SK-N-SH (cell line): ENCODE data around the gene MORN5. TPM values are rescaled to one million over a fixed set of nuclear protein-coding genes. Genes with fewer than 3 reads are reported as not detected.
A peak's percentile ranks its signal among the peaks of the same experiment; 100 is the strongest.

Experiments used
- CTCF ChIA-PET: fragments of 300-600, 350-600 bp; formaldehyde crosslinking; extraction: SDS; loops from one replicate; lab custom pipeline; 2021; lab: Yijun Ruan, JAX
- POLR2A ChIA-PET: fragments of 350-600 bp; sonication (Branson Sonifier 250); formaldehyde crosslinking; extraction: SDS; loops from one replicate; lab custom pipeline; 2020; ENCODE audit warnings: antibody characterized with exemption, inconsistent platforms; lab: Yijun Ruan, JAX
- DNase-seq: peaks from one replicate; pipeline ENCODE4 v3.0.0; 2012
- H2AFZ ChIP-seq: fragments of 200-600 bp; sonication (generic); 2 replicates; pipeline ENCODE4 v1.8.1; 2016; ENCODE audit warnings: antibody characterized with exemption, mild to moderate bottlenecking, low read depth
- H3F3A ChIP-seq: fragments of 200-600 bp; sonication (generic); replicated peaks from 2 replicates; pipeline ENCODE3; 2016; ENCODE audit warnings: antibody characterized with exemption, mild to moderate bottlenecking; ENCODE audit not compliant: insufficient read depth
- H3K27ac ChIP-seq, 2 experiments: fragments of 200-500 bp in 1 of 2; fragments of 200-600 bp in 1 of 2; sonication (Bioruptor generic) in 1 of 2; sonication (generic), shearing (Covaris generic) in 1 of 2; 2 replicates each; pipeline versions ENCODE4 v1.5.1 to v1.6.1; 2014 to 2016; ENCODE audit warnings: low read depth in 2 of 2, inconsistent platforms in 1 of 2, low read length in 1 of 2, mild to moderate bottlenecking in 1 of 2, mixed read lengths in 1 of 2
- H3K27me3 ChIP-seq: fragments of 200-600 bp; sonication (generic), shearing (Covaris generic); 2 replicates; pipeline ENCODE4 v1.6.1; 2016; ENCODE audit warnings: mixed run types; ENCODE audit not compliant: insufficient read depth
- H3K36me3 ChIP-seq, 2 experiments: fragments of 200-500 bp in 1 of 2; fragments of 200-600 bp in 1 of 2; sonication (Bioruptor generic) in 1 of 2; sonication (generic) in 1 of 2; replicated peaks in 1 of 2; 2 replicates each; pipeline versions ENCODE3 to v1.5.1; 2014 to 2016; ENCODE audit warnings: low read length in 1 of 2, mild to moderate bottlenecking in 1 of 2; ENCODE audit not compliant: insufficient read depth in 2 of 2, control insufficient read depth in 1 of 2
- H3K4me1 ChIP-seq, 2 experiments: fragments of 200-500 bp in 1 of 2; fragments of 200-600 bp in 1 of 2; sonication (Bioruptor generic) in 1 of 2; sonication (generic), shearing (Covaris generic) in 1 of 2; 2 replicates each; pipeline versions ENCODE4 v1.5.1 to v1.6.1; 2014 to 2016; ENCODE audit warnings: low read depth in 1 of 2, low read length in 1 of 2, mixed run types in 1 of 2; ENCODE audit not compliant: insufficient read depth in 2 of 2, control insufficient read depth in 1 of 2
- H3K4me2 ChIP-seq: fragments of 200-600 bp; sonication (generic), shearing (Covaris generic); 2 replicates; pipeline ENCODE4 v1.6.1; 2017; ENCODE audit warnings: mixed run types
- H3K4me3 ChIP-seq, 2 experiments: fragments of 200-500 bp in 1 of 2; fragments of 200-600 bp in 1 of 2; sonication (Bioruptor generic) in 1 of 2; sonication (generic), shearing (Covaris generic) in 1 of 2; 2 replicates each; pipeline versions ENCODE4 v1.5.1 to v1.8.1; 2014 to 2016; ENCODE audit warnings: low read depth in 2 of 2, inconsistent platforms in 1 of 2, low read length in 1 of 2, mild to moderate bottlenecking in 1 of 2, mixed read lengths in 1 of 2, moderate library complexity in 1 of 2
- H3K79me2 ChIP-seq: fragments of 200-600 bp; sonication (generic); 2 replicates; pipeline ENCODE4 v1.8.1; 2017; ENCODE audit warnings: mild to moderate bottlenecking; ENCODE audit not compliant: insufficient read depth
- H3K9ac ChIP-seq: fragments of 200-600 bp; sonication (generic); 2 replicates; pipeline ENCODE4 v1.6.1; 2017; ENCODE audit warnings: mixed run types
- H3K9me2 ChIP-seq: fragments of 200-600 bp; sonication (generic); 2 replicates; pipeline ENCODE4 v1.6.1; 2017; ENCODE audit warnings: mixed run types
- H3K9me3 ChIP-seq: fragments of 200-600 bp; sonication (generic); 2 replicates; pipeline ENCODE4 v1.6.1; 2017; ENCODE audit warnings: mixed run types, mild to moderate bottlenecking, moderate library complexity
- H4K20me1 ChIP-seq: fragments of 200-600 bp; sonication (generic); 2 replicates; pipeline ENCODE4 v1.6.1; 2017; ENCODE audit warnings: mild to moderate bottlenecking, mixed run types; ENCODE audit not compliant: insufficient read depth
- CTCF ChIP-seq: fragments of 200-600 bp; sonication (generic); IDR thresholded peaks from 2 replicates; pipeline ENCODE4 v1.6.1; 2017; ENCODE audit warnings: antibody characterized with exemption, mild to moderate bottlenecking, moderate library complexity
- EZH2phosphoT487 ChIP-seq: fragments of 200-600 bp; sonication (generic); IDR thresholded peaks from 2 replicates; pipeline ENCODE4 v1.6.1; 2017; ENCODE audit warnings: low read depth, mixed run types, mild to moderate bottlenecking, antibody characterized with exemption, moderate library complexity, borderline replicate concordance
- FOSL2 ChIP-seq: IDR thresholded peaks from 2 replicates; pipeline ENCODE4 v1.4.0; 2012; ENCODE audit warnings: low read depth, mild to moderate bottlenecking, moderate library complexity, borderline replicate concordance
- JUND ChIP-seq: IDR thresholded peaks from 2 replicates; pipeline ENCODE4 v1.4.0; 2012
- MEF2A ChIP-seq: IDR thresholded peaks from 2 replicates; pipeline ENCODE4 v1.4.0; 2012; ENCODE audit warnings: low read depth, borderline replicate concordance
- MXI1 ChIP-seq: IDR thresholded peaks from 2 replicates; pipeline ENCODE4 v1.6.1; 2012; ENCODE audit warnings: mild to moderate bottlenecking, low read depth, low read length, improper control_type of control experiment
- RFX5 ChIP-seq: IDR thresholded peaks from 2 replicates; pipeline ENCODE4 v1.6.1; 2012; ENCODE audit warnings: mild to moderate bottlenecking, improper control_type of control experiment, low read length
- RXRA ChIP-seq: IDR thresholded peaks from 2 replicates; pipeline ENCODE4 v1.4.0; 2012; ENCODE audit warnings: low read depth, mild to moderate bottlenecking, borderline replicate concordance
- SIN3A ChIP-seq: IDR thresholded peaks from 2 replicates; pipeline ENCODE4 v1.6.1; 2012; ENCODE audit warnings: low read depth, mild to moderate bottlenecking, low read length, moderate library complexity, borderline replicate concordance
- TAF1 ChIP-seq: IDR thresholded peaks from 2 replicates; pipeline ENCODE4 v1.6.1; 2012; ENCODE audit warnings: low read depth, mild to moderate bottlenecking, low read length, moderate library complexity, borderline replicate concordance
- WGBS: methylation state at CpG from one replicate; pipeline ENCODE4 v1.1.6; 2017; ENCODE audit warnings: low lambda C conversion rate; 5-methylcytosine and 5-hydroxymethylcytosine counted together
- polyA plus RNA-seq, 3 experiments: library from polyadenylated mRNA; depleted of rRNA; stranded (reverse); fragments of >200 nt; gene quantifications; 2 replicates each; pipeline ENCODE4 v1.2.3, GENCODE V29; 2012
- TF ChIP-seq, protein P1 (sequence below): IDR thresholded peaks from 2 replicates; pipeline ENCODE4 v1.4.0; 2012; ENCODE audit warnings: low read depth, borderline replicate concordance

MORN5 gene
- polyA plus RNA-seq, 1 of the 3 experiments (the other 2 are of a cell fraction), result not detected

- no peak overlapping the region for H2AFZ ChIP-seq
- H3K9me3 ChIP-seq, result no peaks in the 10 kb centered on the region
- POLR2A ChIA-PET, result no interaction called here
- CTCF ChIA-PET, result no interaction called here
- WGBS, result 16% methylated on average over 10 of the region's 10 CpGs
- H3K9ac ChIP-seq, result no peak overlapping the region
- no peaks in the 10 kb centered on the region for H3K9me2 ChIP-seq
- TF ChIP-seq FOSL2, result no peak
- no peak for TF ChIP-seq CTCF
- TF ChIP-seq EZH2phosphoT487, result peak; percentile 85; the same call in 1 of the 2 replicates
- no peak overlapping the region for H3K27ac ChIP-seq
- no peaks in the 10 kb centered on the region for H3K36me3 ChIP-seq
- peaks cover 93% of the 10 kb centered on the region for H3K27me3 ChIP-seq
- no peaks in the 10 kb centered on the region for H4K20me1 ChIP-seq
- H3K79me2 ChIP-seq, result no peaks in the 10 kb centered on the region
- H3K4me1 ChIP-seq, result peaks cover 0 to 4% of the 10 kb centered on the region in 2 experiments; a peak in 1 of 4 replicates
- H3K4me3 ChIP-seq, result no peak overlapping the region
- no peak overlapping the region for H3K4me2 ChIP-seq
- DNase-seq, result no peak
- H3F3A ChIP-seq, result no peaks in the 10 kb centered on the region
These were observed 67.8 kb downstream of the MORN5 start for GRCh38 chr9:122227575-122227900.

GRCh38 chr9:122228191-122228567 lies 68.5 kb downstream of the MORN5 start:
- DNase-seq, result peak; percentile 73
- Histone ChIP-seq H3K36me3 (no peaks in the 10 kb centered on the region), H3K4me1 (peaks cover 0 to 4% of the 10 kb centered on the region in 2 experiments; a peak in 1 of 4 replicates), H4K20me1 (no peaks in the 10 kb centered on the region), H3K4me3 (peak overlapping the region; percentile 23 to 35; a peak in 1 of 4 replicates), H3K27me3 (peaks cover 86% of the 10 kb centered on the region), H3K79me2 (no peaks in the 10 kb centered on the region), H2AFZ (no peak overlapping the region), H3K9me3 (no peaks in the 10 kb centered on the region), H3K9ac (no peak overlapping the region), H3K9me2 (no peaks in the 10 kb centered on the region), H3F3A (no peaks in the 10 kb centered on the region), H3K4me2 (peak overlapping the region; percentile 47; the same call in 1 of the 2 replicates), H3K27ac (no peak overlapping the region)
- CTCF ChIA-PET, result no interaction called here
- POLR2A ChIA-PET, result no interaction called here
- TF ChIP-seq EZH2phosphoT487, result peak; percentile 99
- TF ChIP-seq RFX5, result no peak
- 5% methylated on average over 22 of the region's 38 CpGs for WGBS

GRCh38 chr9:122228568-122229484 lies 69.1 kb downstream of the MORN5 start, which contains the start of gene LHX6:
LHX6 (minus strand) TSS chr9:122228957; CDS start chr9:122228740, 217 bp downstream.
- Histone ChIP-seq H3K9me3 (no peaks in the 10 kb centered on the region), H3K27me3 (peaks cover 80% of the 10 kb centered on the region), H3F3A (no peaks in the 10 kb centered on the region), H3K9me2 (no peaks in the 10 kb centered on the region), H3K9ac (no peak within 1 kb of the TSS), H3K4me2 (peak within 1 kb of the TSS; percentile 64; the same call in 1 of the 2 replicates), H3K27ac (no peak within 1 kb of the TSS), H3K4me1 (peaks cover 0 to 4% of the 10 kb centered on the region in 2 experiments; a peak in 1 of 4 replicates), H4K20me1 (no peaks in the 10 kb centered on the region), H3K4me3 (peak within 1 kb of the TSS; percentile 23 to 35; a peak in 1 of 4 replicates), H3K36me3 (no peaks in the 10 kb centered on the region), H3K79me2 (no peaks in the 10 kb centered on the region), H2AFZ (no peak within 1 kb of the TSS)
- WGBS, result 6% methylated on average over 32 of the region's 70 CpGs
- DNase-seq, result peak; percentile 67
- TF ChIP-seq, protein P1, sequence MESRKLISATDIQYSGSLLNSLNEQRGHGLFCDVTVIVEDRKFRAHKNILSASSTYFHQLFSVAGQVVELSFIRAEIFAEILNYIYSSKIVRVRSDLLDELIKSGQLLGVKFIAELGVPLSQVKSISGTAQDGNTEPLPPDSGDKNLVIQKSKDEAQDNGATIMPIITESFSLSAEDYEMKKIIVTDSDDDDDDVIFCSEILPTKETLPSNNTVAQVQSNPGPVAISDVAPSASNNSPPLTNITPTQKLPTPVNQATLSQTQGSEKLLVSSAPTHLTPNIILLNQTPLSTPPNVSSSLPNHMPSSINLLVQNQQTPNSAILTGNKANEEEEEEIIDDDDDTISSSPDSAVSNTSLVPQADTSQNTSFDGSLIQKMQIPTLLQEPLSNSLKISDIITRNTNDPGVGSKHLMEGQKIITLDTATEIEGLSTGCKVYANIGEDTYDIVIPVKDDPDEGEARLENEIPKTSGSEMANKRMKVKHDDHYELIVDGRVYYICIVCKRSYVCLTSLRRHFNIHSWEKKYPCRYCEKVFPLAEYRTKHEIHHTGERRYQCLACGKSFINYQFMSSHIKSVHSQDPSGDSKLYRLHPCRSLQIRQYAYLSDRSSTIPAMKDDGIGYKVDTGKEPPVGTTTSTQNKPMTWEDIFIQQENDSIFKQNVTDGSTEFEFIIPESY, result no peak
- TF ChIP-seq RFX5 (no peak), EZH2phosphoT487 (peak; percentile 0; the same call in 1 of the 2 replicates), FOSL2 (0 out of 2 replicates have a peak, but pooled peaks have one; percentile 36), MXI1 (no peak), JUND (no peak), MEF2A (no peak), RXRA (no peak), SIN3A (no peak), TAF1 (no peak)
- ChIA-PET POLR2A (no interaction called here), CTCF (no interaction called here)
